GM21528 (cell line): ENCODE data around the gene SLC6A12.

Experiments used
- ATAC-seq: cut with Tn5 transposase; IDR thresholded peaks from one replicate; pipeline ENCODE4 v1.9.1; 2021; ENCODE audit warnings: mild to moderate bottlenecking, moderate library complexity; ENCODE audit not compliant: unreplicated experiment, low FRiP score

Gene SLC6A12

DNA sequence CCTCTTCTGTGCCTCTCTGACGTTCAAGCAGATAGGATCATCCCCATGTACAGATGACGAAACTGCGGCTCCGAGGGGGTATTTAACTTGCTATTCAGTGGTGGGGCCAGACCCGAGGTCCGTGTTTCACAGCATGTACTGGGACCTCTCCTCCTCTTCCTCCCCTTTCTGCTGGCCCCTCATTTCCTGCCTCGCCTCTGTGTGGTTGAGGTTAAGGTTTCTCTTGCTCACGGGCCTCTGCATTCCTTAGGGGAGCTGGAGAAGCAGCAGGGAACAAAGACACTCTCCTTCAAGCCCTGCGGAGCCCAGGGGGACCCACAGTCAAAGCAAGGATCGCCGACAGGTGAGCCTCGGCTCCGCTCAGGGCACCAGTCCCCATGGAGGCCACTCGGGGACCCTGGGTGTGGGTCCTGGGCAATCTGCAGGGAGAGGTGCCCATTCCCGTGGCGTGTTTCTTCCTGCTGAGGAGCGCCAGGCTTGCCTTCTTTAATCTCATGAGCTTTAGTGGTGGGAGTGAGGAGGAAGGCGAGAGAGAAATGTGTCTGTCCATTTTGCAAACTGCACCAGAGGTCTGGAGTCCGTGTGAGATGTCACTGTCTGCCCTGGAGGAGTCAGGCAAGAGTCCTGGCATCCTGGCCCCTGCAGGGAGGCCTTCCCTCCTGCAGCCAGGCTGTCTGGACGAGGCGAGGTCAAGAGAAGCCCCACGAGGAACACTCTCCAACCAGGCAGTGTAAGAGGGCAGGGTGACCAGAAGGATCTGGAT, 45.0 kb downstream of the SLC6A12 start:
- no peak for ATAC-seq

DNA sequence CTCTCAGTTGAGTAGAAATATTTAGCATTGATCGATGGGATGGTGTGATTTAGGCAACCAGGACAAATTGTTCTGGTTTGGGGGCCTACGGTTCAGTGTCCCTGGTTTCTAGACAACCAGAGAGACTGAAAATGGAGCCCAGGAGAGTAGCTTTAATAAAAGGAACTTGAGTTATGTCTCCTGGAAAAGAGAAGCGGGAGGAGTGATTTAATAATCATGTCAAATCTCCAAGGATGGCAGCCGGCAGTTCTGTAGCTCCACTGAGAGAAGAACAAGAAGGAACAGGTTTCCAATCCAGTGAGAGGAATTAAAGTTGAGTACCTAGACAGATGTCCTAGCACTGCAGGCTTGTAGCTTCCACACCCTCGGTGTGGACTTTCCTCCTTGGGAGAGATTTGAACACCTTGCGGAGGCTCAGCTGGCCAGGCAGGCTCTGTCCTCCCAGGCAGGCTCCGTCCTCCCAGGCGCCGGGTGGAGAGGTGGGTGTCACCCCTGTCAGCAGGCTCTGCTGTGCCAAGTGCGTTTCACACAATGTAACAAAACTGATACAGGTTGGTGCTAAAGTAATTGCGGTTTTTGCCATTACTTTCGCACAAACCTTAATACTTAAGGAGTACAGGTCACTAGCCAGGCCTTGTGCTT, 45.9 kb downstream of the SLC6A12 start:
- ATAC-seq, result no peak

DNA sequence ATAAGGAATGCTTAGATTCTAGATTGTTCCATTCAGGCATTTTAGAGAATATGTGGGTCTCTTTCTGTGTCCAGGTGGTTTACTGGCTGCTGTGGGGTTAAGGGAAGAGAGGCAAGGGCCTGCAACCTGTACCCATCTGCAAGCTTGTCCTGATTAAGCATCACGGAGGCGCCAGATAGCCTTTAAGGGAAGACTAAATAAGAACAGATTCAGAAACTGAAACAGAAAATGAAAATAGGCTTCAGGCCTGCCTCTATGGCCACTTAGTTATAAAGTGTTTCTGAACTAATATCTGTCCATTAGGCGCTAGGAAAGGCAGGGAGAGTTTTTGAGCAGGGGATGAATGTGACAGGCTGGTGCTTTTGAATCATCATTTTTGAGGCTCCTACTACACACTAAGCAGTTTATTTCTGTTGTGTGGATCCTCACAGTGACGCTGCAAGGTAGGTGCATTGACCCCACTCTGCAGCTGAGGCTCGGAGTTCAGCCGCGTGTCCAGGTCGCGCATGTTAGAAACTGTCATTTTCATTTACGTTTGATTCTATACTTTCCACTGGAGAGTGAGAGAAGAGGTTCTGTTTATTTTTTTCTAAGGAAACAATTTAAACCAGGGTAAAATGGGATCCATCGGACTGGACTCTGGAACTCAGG, 47.4 kb downstream of the SLC6A12 start:
- ATAC-seq, result no peak

GRCh38 chr12:165862-166368, 48.0 kb downstream of the SLC6A12 start:
- ATAC-seq, result no peak

DNA sequence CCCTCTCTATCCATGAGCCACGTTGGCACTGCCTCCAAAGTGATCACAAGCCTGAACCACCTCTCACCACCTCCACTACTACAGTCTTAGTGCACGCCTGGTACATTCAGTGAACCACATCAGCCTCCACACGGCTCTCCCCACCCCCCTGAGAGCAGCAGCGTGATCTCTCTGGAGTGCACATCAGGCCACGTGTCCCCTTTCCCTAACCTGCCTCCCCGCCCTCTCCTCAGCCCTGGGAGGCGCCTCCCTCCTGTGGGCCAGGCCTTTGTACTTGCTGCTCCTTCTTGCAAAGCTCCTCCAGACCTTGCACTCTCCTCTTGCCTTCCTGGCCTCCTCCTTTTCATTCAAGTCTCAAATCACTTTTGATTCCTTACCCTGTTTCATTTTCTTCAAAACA, 49.8 kb downstream of the SLC6A12 start:
- ATAC-seq, result no peak

DNA sequence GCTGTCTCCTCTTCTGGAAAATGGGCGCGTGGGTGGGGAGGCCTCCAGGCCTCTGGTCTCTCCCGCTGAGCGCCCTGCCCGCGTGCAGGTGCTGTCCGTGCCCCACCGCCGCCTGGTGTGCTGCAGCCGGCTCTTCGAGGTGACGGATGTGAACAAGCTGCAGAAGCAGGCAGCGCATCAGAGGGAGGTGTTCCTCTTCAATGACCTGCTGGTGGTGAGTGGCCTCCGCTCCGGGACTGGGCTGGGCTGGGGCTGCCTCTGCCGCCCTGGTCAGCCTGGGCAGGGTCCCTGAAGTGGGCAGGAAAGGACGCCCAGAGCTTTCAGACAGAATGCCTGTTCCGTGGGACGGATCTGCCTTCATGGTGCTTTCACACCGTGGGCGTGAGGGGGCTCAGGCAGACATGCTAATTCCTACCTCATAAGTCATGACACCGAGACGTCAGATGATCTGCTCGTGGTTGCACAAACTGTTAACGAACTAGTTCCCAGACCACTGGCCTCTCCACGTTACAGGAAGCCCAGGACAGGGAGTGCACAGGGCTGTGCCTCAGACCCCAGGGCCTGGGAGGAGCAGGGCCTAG, 50.5 kb downstream of the SLC6A12 start:
- no peak for ATAC-seq

DNA sequence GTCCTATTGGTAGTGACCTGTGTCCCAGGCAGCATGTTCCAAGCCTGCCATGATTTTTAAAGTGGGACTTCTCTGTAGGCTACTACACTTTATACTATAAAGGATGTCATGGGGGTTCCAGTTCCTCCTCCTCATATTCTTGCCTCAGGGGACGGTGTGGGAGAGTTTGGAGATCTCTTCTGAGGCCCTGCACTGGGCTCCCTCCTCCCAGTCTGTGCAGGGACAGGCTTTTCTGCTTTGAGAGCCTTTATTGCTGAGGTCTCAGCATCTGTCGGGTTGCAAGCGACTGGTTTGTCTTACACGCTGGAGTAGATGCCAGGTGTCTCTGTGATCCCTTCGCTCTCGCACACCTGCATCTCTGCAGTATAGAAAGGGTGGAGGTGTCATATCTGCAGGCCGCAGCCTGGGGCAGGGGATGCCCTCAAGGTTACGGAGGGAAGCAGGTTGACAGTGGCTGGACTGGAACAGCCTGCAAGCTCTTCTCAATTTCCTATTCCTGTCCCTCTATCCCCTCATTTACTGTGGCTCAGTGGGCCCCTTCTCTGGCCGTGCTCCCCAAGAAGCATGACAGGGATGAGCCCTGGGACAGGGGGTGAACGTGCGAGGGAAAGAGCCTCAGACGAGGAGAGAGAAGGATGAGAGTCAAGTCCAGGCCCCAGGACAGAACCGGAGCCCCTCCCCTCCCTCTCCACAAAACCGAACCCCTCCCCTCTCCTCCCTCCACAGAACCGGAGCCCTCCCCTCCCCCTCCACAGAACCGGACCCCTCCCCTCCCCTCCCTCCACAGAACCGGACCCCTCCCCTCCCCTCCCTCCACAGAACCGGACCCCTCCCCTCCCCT, 51.3 kb downstream of the SLC6A12 start:
- ATAC-seq, result no peak

- no peak for ATAC-seq
Observed at GRCh38 chr12:161823-162222, 52.1 kb downstream of the SLC6A12 start.

DNA sequence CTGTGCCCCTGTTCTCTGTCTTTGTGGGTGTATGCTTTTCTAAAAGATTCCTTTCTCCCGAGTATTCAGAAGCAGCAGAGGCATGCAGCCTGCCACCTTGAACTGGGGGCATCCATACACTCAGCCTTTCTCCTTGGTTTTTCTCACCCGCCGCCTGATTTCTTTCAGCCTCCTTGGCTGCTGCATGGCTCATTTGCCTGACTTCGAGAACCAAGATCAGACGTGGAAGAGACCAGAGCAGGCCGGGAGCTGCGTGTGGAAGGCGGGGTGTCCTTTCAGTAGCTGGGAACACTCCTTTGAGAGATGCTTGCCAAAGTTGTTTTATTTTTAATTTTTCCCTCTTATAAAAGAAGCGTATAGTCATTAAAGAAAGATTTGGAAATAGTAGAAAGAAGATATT, 53.1 kb downstream of the SLC6A12 start:
- ATAC-seq, result no peak

DNA sequence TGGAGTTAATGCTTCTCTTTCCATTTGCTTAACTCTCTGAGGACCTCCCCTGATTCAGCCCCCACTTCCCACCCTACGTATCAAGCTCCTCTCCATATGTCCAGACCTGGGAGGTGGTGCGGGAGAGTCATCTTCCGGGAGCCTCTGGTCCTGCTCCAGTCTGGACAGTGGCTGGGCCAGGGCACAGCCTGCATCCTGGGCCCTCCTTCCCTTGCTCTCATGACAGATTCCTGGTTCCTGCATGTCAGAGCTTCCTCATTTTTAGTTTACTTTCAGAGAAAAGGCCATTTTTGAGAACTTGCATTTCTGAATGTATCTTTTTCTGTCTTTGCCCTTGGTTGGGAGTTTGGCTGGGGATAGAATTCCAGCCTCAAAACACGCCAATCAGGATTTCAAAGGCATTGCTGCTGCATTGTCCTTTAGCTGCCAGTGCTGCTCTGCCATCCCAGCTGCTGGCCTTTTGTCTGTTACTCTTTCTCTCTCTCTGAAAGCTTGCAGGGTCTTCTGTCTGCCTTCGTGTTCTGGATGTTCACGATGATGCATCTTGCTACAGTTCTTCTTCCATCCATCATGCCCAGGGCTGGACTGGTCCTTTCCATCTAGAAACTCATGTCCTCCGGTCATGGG, 54.7 kb downstream of the SLC6A12 start:
- ATAC-seq, result no peak

- no peak for ATAC-seq
Observed at GRCh38 chr12:157644-158043, 56.3 kb downstream of the SLC6A12 start.

DNA sequence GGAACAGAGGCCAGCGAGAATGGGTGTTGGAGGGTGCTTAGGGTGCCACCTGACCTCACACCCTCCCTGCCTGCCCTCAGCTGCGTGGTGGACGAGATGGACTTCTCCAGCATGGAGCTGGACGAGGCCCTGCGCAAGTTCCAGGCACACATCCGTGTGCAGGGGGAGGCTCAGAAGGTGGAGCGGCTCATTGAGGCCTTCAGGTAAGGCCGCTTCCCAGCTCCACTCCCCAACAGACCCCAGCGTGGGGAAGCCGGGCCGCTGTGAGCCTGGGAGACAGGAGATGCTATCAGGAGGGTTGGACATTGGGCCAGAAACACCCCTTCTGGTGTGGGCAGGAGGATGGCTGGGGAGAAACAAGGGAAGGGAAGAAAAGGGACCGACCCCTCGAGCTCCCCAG, 57.0 kb downstream of the SLC6A12 start:
- no peak for ATAC-seq

- no peak for ATAC-seq
Observed at GRCh38 chr12:155646-156045, 58.3 kb downstream of the SLC6A12 start.

- no peak for ATAC-seq
Observed at GRCh38 chr12:155006-155405, 59.0 kb downstream of the SLC6A12 start.

DNA sequence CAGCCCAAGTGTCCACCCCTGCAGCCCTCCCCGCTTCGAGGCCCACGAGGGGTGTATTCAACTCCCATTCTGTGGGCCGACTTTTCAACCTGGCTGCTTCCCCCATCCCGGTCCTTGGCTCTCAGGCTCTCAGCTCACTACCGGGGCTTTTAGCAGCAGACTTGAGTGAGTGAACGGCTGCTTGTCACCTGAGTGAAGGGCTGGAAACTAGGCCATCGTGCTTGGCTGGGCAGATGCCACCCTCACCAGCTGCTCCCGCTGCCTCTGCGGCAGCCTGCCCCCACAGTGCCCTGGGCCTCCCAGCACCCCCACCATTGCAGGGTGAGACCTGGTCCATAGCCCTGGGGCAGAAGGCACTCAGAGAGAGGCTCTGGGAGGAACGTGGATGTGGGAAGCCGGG, 59.9 kb downstream of the SLC6A12 start:
- ATAC-seq, result no peak

DNA sequence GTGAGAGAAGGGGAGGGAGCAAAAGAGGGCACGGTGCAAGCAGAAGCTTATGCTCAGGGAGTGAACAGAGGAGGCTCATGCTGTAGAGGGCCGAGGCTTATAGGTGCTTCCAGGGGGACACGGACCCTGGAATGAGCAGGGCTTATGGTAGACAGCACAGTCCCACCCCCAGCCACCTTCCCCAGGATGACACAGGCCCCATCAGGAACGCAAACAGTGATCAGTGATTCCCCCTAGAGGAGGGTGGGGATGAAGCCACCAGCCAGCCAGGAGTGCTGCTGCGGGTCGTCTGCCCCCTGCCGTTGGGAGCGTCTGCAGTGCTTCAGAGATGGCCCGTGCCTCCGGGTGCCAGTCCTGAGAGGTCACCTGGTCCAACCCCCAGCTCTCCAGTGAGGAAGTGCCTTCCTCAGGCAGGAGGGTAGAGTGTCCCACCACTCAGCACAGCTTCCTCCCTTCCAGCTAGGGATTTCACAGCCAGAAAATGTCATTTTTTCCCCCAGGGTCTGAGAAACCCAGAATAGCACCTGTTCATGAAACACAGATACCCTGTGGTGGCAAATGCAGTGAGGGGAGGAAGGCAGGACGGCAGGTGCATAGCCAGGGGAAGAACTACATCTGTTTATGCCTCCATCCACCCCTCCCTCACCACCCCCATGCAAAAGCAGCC, 60.7 kb downstream of the SLC6A12 start:
- no peak for ATAC-seq

GRCh38 chr12:152440-152839, 61.5 kb downstream of the SLC6A12 start:
- ATAC-seq, result no peak

DNA sequence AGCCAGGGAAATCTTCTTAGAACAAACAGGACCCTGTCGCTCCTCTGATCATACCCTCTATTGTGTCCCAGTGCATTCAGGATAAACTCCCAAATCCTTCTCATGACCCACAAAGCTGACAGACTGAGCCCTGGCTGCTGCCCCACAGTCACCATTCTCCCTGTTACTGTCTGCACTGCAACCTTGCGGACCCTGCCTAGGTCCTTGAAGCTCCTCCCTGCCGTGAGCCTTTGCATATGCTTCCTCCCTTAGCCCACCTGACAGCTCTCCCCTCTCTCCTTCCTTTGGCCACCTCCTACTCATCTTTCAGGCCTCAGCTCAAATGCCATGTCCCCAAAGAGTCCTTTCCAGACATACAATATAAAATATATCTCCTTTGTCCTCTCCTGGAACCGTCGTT, 62.4 kb downstream of the SLC6A12 start:
- no peak for ATAC-seq

GRCh38 chr12:148676-149416, 65.1 kb downstream of the SLC6A12 start:
- no peak for ATAC-seq
